Liver (tissue), 9 donors: Measurements from ENCODE around the gene PDE4D. TPM values are rescaled to one million over a fixed set of nuclear protein-coding genes. Genes with fewer than 3 reads are reported as not detected.

ENCODE experiments used
- DNase-seq: peaks from one replicate; pipeline ENCODE4 v3.0.0-alpha.2; 2017; ENCODE audit warnings: low spot score
- H3K27ac ChIP-seq, 2 donors: one replicate each; pipeline ENCODE4 v1.7.0; 2013; ENCODE audit warnings: inconsistent platforms in 2 of 2, low read length in 2 of 2, control low read depth in 1 of 2, low read depth in 1 of 2, mild to moderate bottlenecking in 1 of 2
- H3K27me3 ChIP-seq, 4 donors: one replicate each; pipeline versions ENCODE4 v1.6.1 to v1.7.0; 2013; ENCODE audit warnings: low read length in 3 of 4, inconsistent platforms in 1 of 4, mild to moderate bottlenecking in 1 of 4, moderate library complexity in 1 of 4; ENCODE audit not compliant: control insufficient read depth in 4 of 4, insufficient read depth in 4 of 4
- H3K36me3 ChIP-seq, 4 donors: one replicate each; pipeline versions ENCODE4 v1.6.1 to v1.7.0; 2013; ENCODE audit warnings: low read length in 3 of 4, mild to moderate bottlenecking in 3 of 4, low read depth in 1 of 4, moderate library complexity in 1 of 4; ENCODE audit not compliant: control insufficient read depth in 4 of 4, insufficient read depth in 3 of 4
- H3K4me1 ChIP-seq, 4 donors: one replicate each; pipeline versions ENCODE4 v1.6.1 to v1.7.0; 2013; ENCODE audit warnings: low read length in 3 of 4, mild to moderate bottlenecking in 3 of 4, moderate library complexity in 1 of 4; ENCODE audit not compliant: control insufficient read depth in 4 of 4, insufficient read depth in 4 of 4
- H3K4me3 ChIP-seq, 3 donors: one replicate each; pipeline versions ENCODE4 v1.6.1 to v1.7.0; 2013; ENCODE audit warnings: low read length in 3 of 3, control low read depth in 1 of 3, low read depth in 1 of 3, mild to moderate bottlenecking in 1 of 3
- H3K9ac ChIP-seq, 2 donors: one replicate each; pipeline ENCODE4 v1.7.0; 2013; ENCODE audit warnings: low read length in 2 of 2, mild to moderate bottlenecking in 2 of 2, moderate library complexity in 2 of 2, control low read depth in 1 of 2, low read depth in 1 of 2
- H3K9me3 ChIP-seq, 4 donors: one replicate each; pipeline versions ENCODE4 v1.6.1 to v1.7.0; 2013; ENCODE audit warnings: low read length in 3 of 4; ENCODE audit not compliant: control insufficient read depth in 4 of 4
- ATF3 ChIP-seq: IDR thresholded peaks from 2 replicates; pipeline ENCODE4 v1.6.1; 2016; ENCODE audit warnings: antibody characterized with exemption
- CTCF ChIP-seq: fragments of 150-350 bp; IDR thresholded peaks from 2 replicates; pipeline ENCODE4 v1.5.1; 2017; ENCODE audit warnings: improper control_type of control experiment, low read depth, low read length; ENCODE audit not compliant: missing input control
- EGR1 ChIP-seq, 2 donors: IDR thresholded peaks; 2 replicates each; pipeline ENCODE4 v1.6.1; 2016 to 2018; ENCODE audit warnings: antibody characterized with exemption in 2 of 2, low read depth in 2 of 2
- FOXA1 ChIP-seq: IDR thresholded peaks from 2 replicates; pipeline ENCODE4 v1.6.1; 2016; ENCODE audit warnings: antibody characterized with exemption
- FOXA2 ChIP-seq: IDR thresholded peaks from 2 replicates; pipeline ENCODE4 v1.6.1; 2016; ENCODE audit warnings: antibody characterized with exemption
- GABPA ChIP-seq, 2 donors: IDR thresholded peaks in 1 of 2; conservative IDR thresholded peaks in 1 of 2; 2 replicates each; pipeline ENCODE4 v1.6.1; 2016; ENCODE audit warnings: antibody characterized with exemption in 2 of 2, mild to moderate bottlenecking in 1 of 2, moderate library complexity in 1 of 2
- HNF4A ChIP-seq, 2 donors: conservative IDR thresholded peaks; 2 replicates each; pipeline ENCODE4 v1.6.1; 2016; ENCODE audit warnings: antibody characterized with exemption in 2 of 2, mild to moderate bottlenecking in 2 of 2
- HNF4G ChIP-seq: IDR thresholded peaks from 2 replicates; pipeline ENCODE4 v1.6.1; 2016; ENCODE audit warnings: antibody characterized with exemption
- JUND ChIP-seq, 2 donors: IDR thresholded peaks; 2 replicates each; pipeline ENCODE4 v1.6.1; 2016; ENCODE audit warnings: antibody characterized with exemption in 2 of 2
- MAX ChIP-seq: IDR thresholded peaks from 2 replicates; pipeline ENCODE4 v1.6.1; 2016; ENCODE audit warnings: antibody characterized with exemption
- NR2F2 ChIP-seq: IDR thresholded peaks from 2 replicates; pipeline ENCODE4 v1.6.1; 2016; ENCODE audit warnings: antibody characterized with exemption
- RAD21 ChIP-seq, 2 donors: IDR thresholded peaks; 2 replicates each; pipeline ENCODE4 v1.6.1; 2016; ENCODE audit warnings: antibody characterized with exemption in 2 of 2, mild to moderate bottlenecking in 2 of 2
- REST ChIP-seq: IDR thresholded peaks from 2 replicates; pipeline ENCODE4 v1.6.1; 2016; ENCODE audit warnings: antibody characterized with exemption, mild to moderate bottlenecking
- RXRA ChIP-seq, 2 donors: IDR thresholded peaks; 2 replicates each; pipeline ENCODE4 v1.6.1; 2017 to 2018; ENCODE audit warnings: antibody characterized with exemption in 2 of 2, mild to moderate bottlenecking in 1 of 2
- SP1 ChIP-seq: IDR thresholded peaks from 2 replicates; pipeline ENCODE4 v1.6.1; 2018; ENCODE audit warnings: antibody characterized with exemption, mild to moderate bottlenecking
- TAF1 ChIP-seq: conservative IDR thresholded peaks from 2 replicates; pipeline ENCODE4 v1.6.1; 2016; ENCODE audit warnings: antibody characterized with exemption, mild to moderate bottlenecking
- YY1 ChIP-seq: IDR thresholded peaks from 2 replicates; pipeline ENCODE4 v1.6.1; 2016; ENCODE audit warnings: antibody characterized with exemption, mild to moderate bottlenecking
- ZBTB33 ChIP-seq: IDR thresholded peaks from 2 replicates; pipeline ENCODE4 v1.6.1; 2016; ENCODE audit warnings: antibody characterized with exemption
- WGBS: extraction: QIAGEN DNeasy Blood & Tissue Kit; methylation state at CpG from one replicate; pipeline ENCODE4 v1.1.7; 2013; 5-methylcytosine and 5-hydroxymethylcytosine counted together
- polyA plus RNA-seq, 2 donors: library from polyadenylated mRNA; stranded (reverse) in 1 of 2; unstranded in 1 of 2; fragments of 200-250 nt in 1 of 2; fragments of >200 nt in 1 of 2; fragmentation: Nextera tagmentation in 1 of 2; extraction: Ambion mirVana in 1 of 2; gene quantifications; one replicate each; pipeline versions ENCODE4 v1.2.1 to v1.2.3, GENCODE V29; 2013 to 2015
- total RNA-seq, 2 donors: library from RNA; depleted of rRNA; stranded (reverse); fragments of >200 nt; gene quantifications; one replicate each; pipeline ENCODE4 v1.2.3, GENCODE V29; 2014
- donor health status: healthy.
- donor health status: healthy.
- donor health status: healthy.
- donor health status: healthy.
- donor health status: healthy.

PDE4D gene
- total and polyA plus RNA-seq, 4 donors = 0.67 to 11.9 (median 6.5) TPM

- DNase-seq = no peak
- Histone ChIP-seq H3K4me3 (no peak overlapping the region), H3K36me3 (no peaks in the 10 kb centered on the region), H3K27ac (no peak overlapping the region), H3K9ac (no peak overlapping the region), H3K4me1 (peaks cover 0 to 11% (median 4%) of the 10 kb centered on the region in 4 donors), H3K9me3 (no peaks in the 10 kb centered on the region), H3K27me3 (no peaks in the 10 kb centered on the region)
- no peak for TF ChIP-seq JUND (IDR thresholded peaks at IDR 0.05)
- TF ChIP-seq GABPA (IDR thresholded peaks at IDR 0.05 in 1 of 2, conservative IDR thresholded peaks at IDR 0.05 in 1 of 2) = no peak
- TF ChIP-seq ATF3 = no peak
- TF ChIP-seq SP1 = no peak
- no peak for TF ChIP-seq REST
- no peak for TF ChIP-seq CTCF
- TF ChIP-seq EGR1 (IDR thresholded peaks at IDR 0.05; ENCODE audit: low read depth in 2 of 2) = no peak
- TF ChIP-seq TAF1 = no peak
- no peak for TF ChIP-seq ZBTB33
- TF ChIP-seq YY1 = no peak
- TF ChIP-seq RAD21 (IDR thresholded peaks at IDR 0.05) = no peak
- TF ChIP-seq FOXA1 = no peak
- no peak for TF ChIP-seq FOXA2
- TF ChIP-seq MAX = no peak
- no peak for TF ChIP-seq NR2F2
- no peak for TF ChIP-seq RXRA (IDR thresholded peaks at IDR 0.05)
- no peak for TF ChIP-seq HNF4A (conservative IDR thresholded peaks at IDR 0.05)
- TF ChIP-seq HNF4G = no peak
- over 99% methylated on average over 2 of the region's 2 CpGs for WGBS
Measured at GRCh38 chr5:59600153-59600552, 293.4 kb downstream of the PDE4D start.
